Large intestine (tissue), 12 donors: ENCODE results near the gene HSPBAP1. TPM values are rescaled to one million over a fixed set of nuclear protein-coding genes. Genes with fewer than 3 reads are reported as not detected.

Experiments used
- DNase-seq, 2 donors: peaks; one replicate each; pipeline versions ENCODE4 v3.0.0 to v3.0.0-alpha.2; 2013
- H3K27ac ChIP-seq: one replicate; pipeline ENCODE4 v1.5.1; 2013; ENCODE audit warnings: low read length
- H3K27me3 ChIP-seq: 2 replicates; pipeline ENCODE4 v1.6.1; 2013; ENCODE audit warnings: low read length; ENCODE audit not compliant: control insufficient read depth, insufficient read depth
- H3K36me3 ChIP-seq: 2 replicates; pipeline ENCODE4 v1.6.1; 2013; ENCODE audit warnings: low read length; ENCODE audit not compliant: control insufficient read depth, insufficient read depth
- H3K4me1 ChIP-seq: one replicate; pipeline ENCODE4 v1.6.1; 2013; ENCODE audit warnings: low read length; ENCODE audit not compliant: control insufficient read depth, insufficient read depth
- H3K4me3 ChIP-seq: one replicate; pipeline ENCODE4 v1.5.1; 2013; ENCODE audit warnings: low read length
- H3K9me3 ChIP-seq: one replicate; pipeline ENCODE4 v1.6.1; 2013; ENCODE audit warnings: mild to moderate bottlenecking, low read depth, low read length, moderate library complexity; ENCODE audit not compliant: control insufficient read depth
- WGBS: methylation state at CpG from one replicate; pipeline ENCODE4 v1.1.5; 2013; ENCODE audit warnings: low lambda C conversion rate; ENCODE audit not compliant: insufficient coverage; 5-methylcytosine and 5-hydroxymethylcytosine counted together
- long read RNA-seq, 11 donors: transcript quantifications; one replicate each; lab custom pipeline, GENCODE V29; 2026
- polyA plus RNA-seq: library from polyadenylated mRNA; unstranded; fragments of 120-200 nt; gene quantifications from one replicate; pipeline ENCODE4 v1.2.1, GENCODE V29; 2013

Gene HSPBAP1
- polyA plus RNA-seq: 13.2 TPM
- long read RNA-seq, donor 1, partial matches to known transcripts: 0 of 3 reads
- long read RNA-seq, donor 1, other reads (novel, unspliced or antisense): 0 of 3 reads
- long read RNA-seq, donor 2, partial matches to known transcripts: 0 of 2 reads
- long read RNA-seq, donor 2, other reads (novel, unspliced or antisense): 0 of 2 reads
- long read RNA-seq, donor 3: 0 reads
- long read RNA-seq, donor 4, partial matches to known transcripts: 0 of 3 reads
- long read RNA-seq, donor 4, other reads (novel, unspliced or antisense): 0 of 3 reads
- long read RNA-seq, donor 5: 0 reads
- long read RNA-seq, donor 6, partial matches to known transcripts: 0 of 2 reads
- long read RNA-seq, donor 6, other reads (novel, unspliced or antisense): 0 of 2 reads
- long read RNA-seq, donor 7: 0 reads
- long read RNA-seq, donor 8, partial matches to known transcripts: 0 of 2 reads
- long read RNA-seq, donor 8, other reads (novel, unspliced or antisense): 0 of 2 reads
- long read RNA-seq, donor 9, partial matches to known transcripts: 6 of 23 reads
- long read RNA-seq, donor 9, other reads (novel, unspliced or antisense): 15 of 23 reads
- long read RNA-seq, donor 10, partial matches to known transcripts: 0 of 4 reads
- long read RNA-seq, donor 10, other reads (novel, unspliced or antisense): 0 of 4 reads
- long read RNA-seq, donor 11, partial matches to known transcripts: 0 of 2 reads
- long read RNA-seq, donor 11, other reads (novel, unspliced or antisense): 0 of 2 reads

GRCh38 chr3:122793568-122794416 lies at the start of gene HSPBAP1:
HSPBAP1 (minus strand) TSS chr3:122793831; CDS start chr3:122793680, 151 bp downstream.
- H3K36me3 ChIP-seq: no peaks in the 10 kb centered on the region
- H3K27me3 ChIP-seq: no peaks in the 10 kb centered on the region
- H3K27ac ChIP-seq: peak within 1 kb of the TSS; percentile 87
- H3K9me3 ChIP-seq: no peaks in the 10 kb centered on the region
- WGBS: no CpG with 5 or more reads among the region's 46 CpGs
- H3K4me1 ChIP-seq: peaks cover 6% of the 10 kb centered on the region
- peak; percentile 89 to 94 for DNase-seq
- H3K4me3 ChIP-seq: peak within 1 kb of the TSS; percentile 57

GRCh38 chr3:122835590-122835989 lies 42.0 kb upstream of the HSPBAP1 start:
- H3K27me3 ChIP-seq: no peaks in the 10 kb centered on the region
- H3K4me3 ChIP-seq: no peak overlapping the region
- H3K9me3 ChIP-seq: no peaks in the 10 kb centered on the region
- WGBS: 100% methylated on average over 2 of the region's 2 CpGs
- no peak overlapping the region for H3K27ac ChIP-seq
- DNase-seq: no peak
- H3K36me3 ChIP-seq: peaks cover 13% of the 10 kb centered on the region
- no peaks in the 10 kb centered on the region for H3K4me1 ChIP-seq

GRCh38 chr3:122828281-122828680 lies 34.6 kb upstream of the HSPBAP1 start:
- Histone ChIP-seq H3K4me1 (no peaks in the 10 kb centered on the region), H3K4me3 (no peak overlapping the region), H3K9me3 (no peaks in the 10 kb centered on the region), H3K27ac (no peak overlapping the region), H3K36me3 (peaks cover 20% of the 10 kb centered on the region), H3K27me3 (no peaks in the 10 kb centered on the region)
- no peak for DNase-seq
- 80% methylated on average over 1 of the region's 4 CpGs for WGBS

- peaks cover 16% of the 10 kb centered on the region for H3K36me3 ChIP-seq
- no peaks in the 10 kb centered on the region for H3K9me3 ChIP-seq
- DNase-seq: no peak
- H3K27ac ChIP-seq: no peak overlapping the region
- no peaks in the 10 kb centered on the region for H3K4me1 ChIP-seq
- H3K27me3 ChIP-seq: no peaks in the 10 kb centered on the region
- no CpG with 5 or more reads among the region's 1 CpG for WGBS
- H3K4me3 ChIP-seq: no peak overlapping the region
Measured at GRCh38 chr3:122826278-122826677, 32.6 kb upstream of the HSPBAP1 start.

GRCh38 chr3:122825460-122825859 lies 31.8 kb upstream of the HSPBAP1 start:
- Histone ChIP-seq H3K27ac (no peak overlapping the region), H3K36me3 (peaks cover 22% of the 10 kb centered on the region), H3K27me3 (no peaks in the 10 kb centered on the region), H3K4me1 (no peaks in the 10 kb centered on the region), H3K9me3 (no peaks in the 10 kb centered on the region), H3K4me3 (no peak overlapping the region)
- 100% methylated on average over 1 of the region's 4 CpGs for WGBS
- no peak for DNase-seq

GRCh38 chr3:122824465-122825381 lies 31.1 kb upstream of the HSPBAP1 start:
- no peak overlapping the region for H3K4me3 ChIP-seq
- no peaks in the 10 kb centered on the region for H3K9me3 ChIP-seq
- H3K4me1 ChIP-seq: no peaks in the 10 kb centered on the region
- H3K36me3 ChIP-seq: peaks cover 22% of the 10 kb centered on the region
- WGBS: 100% methylated on average over 1 of the region's 7 CpGs
- DNase-seq: no peak
- H3K27me3 ChIP-seq: no peaks in the 10 kb centered on the region
- no peak overlapping the region for H3K27ac ChIP-seq

GRCh38 chr3:122816587-122816986 lies 23.0 kb upstream of the HSPBAP1 start:
- H3K4me3 ChIP-seq: no peak overlapping the region
- H3K27me3 ChIP-seq: no peaks in the 10 kb centered on the region
- no peak for DNase-seq
- H3K9me3 ChIP-seq: no peaks in the 10 kb centered on the region
- no peaks in the 10 kb centered on the region for H3K4me1 ChIP-seq
- H3K27ac ChIP-seq: no peak overlapping the region
- WGBS: no CpG with 5 or more reads among the region's 2 CpGs
- H3K36me3 ChIP-seq: peaks cover 12% of the 10 kb centered on the region

- Histone ChIP-seq H3K4me3 (no peak overlapping the region), H3K4me1 (no peaks in the 10 kb centered on the region), H3K27me3 (no peaks in the 10 kb centered on the region), H3K27ac (no peak overlapping the region), H3K9me3 (no peaks in the 10 kb centered on the region), H3K36me3 (peaks cover 2% of the 10 kb centered on the region)
- no peak for DNase-seq
Measured at GRCh38 chr3:122810734-122811133, 17.1 kb upstream of the HSPBAP1 start.

- Histone ChIP-seq H3K27ac (no peak overlapping the region), H3K4me1 (no peaks in the 10 kb centered on the region), H3K36me3 (peaks cover 3% of the 10 kb centered on the region), H3K4me3 (no peak overlapping the region), H3K9me3 (no peaks in the 10 kb centered on the region), H3K27me3 (no peaks in the 10 kb centered on the region)
- no CpG with 5 or more reads among the region's 2 CpGs for WGBS
- DNase-seq: no peak
Measured at GRCh38 chr3:122803977-122804376, 10.3 kb upstream of the HSPBAP1 start.
